GM21515 (cell line): ENCODE results near the gene SLC22A31.
"Not testable (repeated sequence)": the region's sequence is repeated elsewhere in the genome, so short reads cannot be mapped to it uniquely, and the experiment has no call there.

Experiments used
- ATAC-seq: cut with Tn5 transposase; IDR thresholded peaks from one replicate; pipeline ENCODE4 v1.9.1; 2021; ENCODE audit not compliant: unreplicated experiment

Gene SLC22A31

DNA sequence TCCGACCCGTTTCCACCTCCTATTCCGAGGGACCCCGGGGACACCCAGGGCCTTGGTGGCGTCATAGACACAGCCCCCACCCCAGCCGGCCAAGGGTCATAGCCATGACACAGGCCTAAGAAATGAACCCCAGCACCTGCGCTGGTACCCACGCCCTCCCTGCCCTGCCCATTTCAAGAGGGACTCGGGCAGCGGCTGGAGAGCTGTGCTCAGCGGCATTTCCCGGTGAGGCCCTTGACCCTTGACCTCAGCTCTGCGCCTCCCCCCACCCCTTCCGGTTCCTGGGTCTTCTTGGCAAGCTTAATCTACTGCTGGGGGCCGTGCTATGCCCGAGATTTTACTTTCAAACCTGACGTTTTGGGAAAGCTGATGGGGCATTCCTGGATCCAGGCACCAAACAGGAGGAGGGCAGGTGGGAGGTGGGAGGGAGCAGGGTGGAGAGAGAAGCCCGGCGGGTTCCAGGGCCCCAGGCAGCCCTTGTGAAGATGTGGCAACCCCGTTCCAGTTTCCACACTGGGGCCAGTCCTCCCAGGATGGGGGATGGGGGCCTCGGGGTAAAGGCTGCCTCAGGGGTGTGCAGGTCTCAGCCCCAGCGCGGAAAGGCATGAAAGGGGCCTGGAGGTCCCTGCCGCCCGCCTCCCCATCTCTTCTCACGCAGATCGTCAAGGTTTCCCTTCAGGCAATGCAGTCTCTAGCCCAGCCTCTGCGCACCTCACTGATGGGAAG lies at the start of gene SLC22A31:
SLC22A31 (minus strand) TSS at position 414 of the 726 bp plus-strand sequence; CDS start at position 378, 36 bp downstream.
- no peak for ATAC-seq

DNA sequence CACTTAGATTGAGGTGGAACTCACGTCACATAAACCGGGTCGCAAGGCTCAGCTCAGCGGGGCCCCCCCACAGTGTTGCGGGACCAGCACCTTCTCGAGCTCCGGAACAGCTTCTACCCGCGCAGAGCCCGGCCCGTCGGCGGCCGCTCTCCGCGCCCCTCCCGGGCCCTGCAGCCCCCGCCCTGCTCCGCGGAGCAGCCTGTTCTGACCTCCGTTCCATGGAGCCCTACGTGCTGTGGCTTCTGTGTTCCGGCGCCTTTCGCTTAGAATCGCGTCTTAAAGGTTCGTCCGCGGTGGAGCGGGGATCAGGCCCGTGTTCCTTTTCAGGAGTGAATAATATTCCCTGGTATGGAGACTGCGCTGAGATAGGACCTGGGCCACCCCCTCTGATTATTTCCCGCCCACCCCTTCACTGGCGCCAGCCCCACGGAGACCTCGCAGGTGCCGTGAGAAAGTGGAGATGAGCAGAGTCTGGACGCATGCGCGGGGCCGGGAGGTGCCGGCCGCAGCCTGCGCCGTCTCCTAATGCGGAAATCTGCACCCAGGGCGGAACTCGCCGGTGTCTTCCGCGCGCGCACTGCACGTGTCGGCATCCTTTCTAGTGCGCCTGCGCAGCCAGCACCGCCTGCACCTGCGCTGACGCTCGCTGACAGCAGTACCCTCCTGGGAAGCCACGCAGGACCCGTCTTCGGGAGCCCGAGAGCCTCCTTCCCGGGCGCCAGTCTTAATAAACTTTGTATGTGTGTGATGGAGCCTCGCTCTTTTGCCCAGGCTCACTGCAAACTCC lies 48.1 kb upstream of the SLC22A31 start:
- no peak for ATAC-seq

DNA sequence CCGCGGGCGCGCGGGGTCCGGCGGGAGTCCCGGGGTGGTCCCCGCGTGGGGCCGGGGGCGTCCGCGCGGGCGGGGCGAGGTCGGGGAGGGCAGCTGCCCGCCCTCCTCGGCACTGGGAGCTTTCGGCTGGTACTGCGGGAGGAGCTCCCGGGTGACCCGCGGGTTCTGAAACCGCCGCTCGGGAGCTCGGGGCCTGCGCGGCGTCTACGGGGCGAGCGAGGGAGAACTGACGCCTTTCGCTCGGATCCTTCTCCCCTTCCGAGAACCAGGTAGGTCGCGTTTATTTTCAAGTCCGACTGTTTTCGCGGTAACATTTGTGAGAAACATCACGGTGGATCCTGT lies 47.4 kb upstream of the SLC22A31 start:
- peak; percentile 20 for ATAC-seq

DNA sequence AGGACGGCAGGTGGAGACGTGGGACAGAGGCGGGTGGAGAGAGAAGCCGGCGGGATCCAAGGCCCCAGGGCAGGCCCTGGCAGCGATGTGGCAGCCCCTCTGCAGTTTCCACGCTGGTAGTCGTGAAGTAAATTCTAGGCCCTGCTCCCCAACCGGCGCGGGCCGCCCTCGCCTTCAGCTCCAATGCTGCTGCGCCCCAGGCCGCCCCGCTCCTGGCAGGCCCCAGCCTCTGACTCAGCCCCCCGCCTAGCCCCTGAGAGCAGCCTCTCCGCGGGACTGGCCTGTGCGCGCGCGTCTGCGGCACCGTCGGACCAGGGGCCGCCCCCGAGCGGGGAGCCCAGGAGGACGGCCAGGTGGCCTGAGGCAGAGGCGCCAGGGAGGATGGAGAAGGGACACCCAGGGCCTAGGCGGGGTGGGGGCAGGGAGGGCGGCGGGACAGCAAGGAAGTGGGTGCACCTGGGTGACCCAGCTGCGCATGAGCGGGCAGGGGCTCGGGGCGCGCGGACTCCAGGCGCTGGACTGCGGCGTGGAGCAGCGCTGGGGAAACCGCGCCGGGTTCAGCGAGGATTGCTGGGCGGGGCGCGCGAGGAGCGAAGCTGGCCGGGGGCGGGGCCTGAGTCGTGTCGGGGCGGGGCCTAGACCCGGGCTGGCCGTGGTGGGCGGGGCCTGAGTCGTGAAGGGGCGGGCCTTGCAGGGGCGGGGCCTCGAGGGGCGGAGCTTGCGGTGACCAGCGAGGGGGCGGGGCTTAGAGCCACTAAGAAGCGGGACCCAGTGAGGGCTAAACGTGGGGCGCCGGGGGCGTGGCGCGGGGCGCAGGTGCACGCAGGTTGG lies 46.8 kb upstream of the SLC22A31 start:
- peak; percentile 56 for ATAC-seq

DNA sequence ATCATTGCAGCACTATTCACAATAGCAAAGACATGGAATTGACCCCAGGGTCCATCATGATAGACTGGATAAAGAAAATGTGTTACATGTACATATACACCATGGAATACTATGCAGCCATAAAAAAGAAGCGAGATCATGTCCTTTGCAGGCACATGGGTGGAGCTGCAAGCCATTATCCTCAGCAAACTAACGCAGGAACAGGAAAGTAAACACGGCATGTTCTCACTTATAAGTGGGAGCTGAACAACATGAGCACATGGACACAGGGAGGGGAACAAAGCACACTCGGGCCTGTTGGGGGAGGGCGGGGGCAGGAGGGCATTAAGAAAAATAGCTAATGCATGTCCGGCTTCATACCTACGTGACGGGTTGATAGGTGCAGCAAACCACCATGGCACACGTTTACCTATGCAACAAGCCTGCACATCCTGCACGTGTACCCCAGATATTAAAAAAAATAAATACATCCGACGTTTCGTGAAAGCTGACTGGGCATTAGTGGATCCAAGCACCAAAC lies 46.1 kb upstream of the SLC22A31 start:
- ATAC-seq: no peak

DNA sequence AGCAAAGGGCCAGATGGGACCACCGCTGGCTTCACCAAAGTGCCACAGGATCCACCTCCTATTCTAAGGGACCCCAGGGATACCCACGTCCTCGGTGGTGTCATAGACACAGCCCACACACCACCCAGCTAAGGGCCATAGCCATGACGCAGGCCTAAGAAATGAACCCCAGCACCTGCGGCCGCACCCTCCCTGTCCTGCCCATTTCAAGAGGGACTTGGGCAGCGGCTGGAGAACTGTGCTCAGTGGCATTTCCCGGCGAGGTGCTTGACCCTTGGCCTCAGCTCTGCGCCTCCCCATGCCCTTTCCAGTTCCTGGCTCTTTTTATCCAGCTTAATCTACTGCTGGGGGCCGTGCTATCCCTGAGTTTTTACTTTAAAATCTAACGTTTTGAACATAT lies 44.4 kb upstream of the SLC22A31 start:
- no peak for ATAC-seq

DNA sequence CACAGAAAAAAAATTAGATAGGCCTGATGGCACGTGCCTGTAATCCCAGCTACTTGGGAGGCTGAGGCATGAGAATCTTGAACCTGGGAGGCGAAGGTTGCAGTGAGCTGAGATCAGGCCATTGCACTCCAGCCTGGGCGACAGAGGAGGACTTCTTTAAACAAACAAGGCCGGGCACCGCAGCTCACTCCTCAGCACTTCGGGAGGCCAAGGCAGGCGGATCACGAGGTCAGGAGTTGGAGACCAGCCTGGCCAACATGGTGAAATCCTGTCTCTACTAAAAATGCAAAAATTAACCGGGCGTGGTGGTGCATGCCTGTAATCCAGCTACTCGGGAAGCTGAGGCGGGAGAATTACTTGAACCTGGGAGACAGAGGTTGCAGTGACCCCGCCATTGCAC lies 43.9 kb upstream of the SLC22A31 start:
- ATAC-seq: not testable (repeated sequence)

DNA sequence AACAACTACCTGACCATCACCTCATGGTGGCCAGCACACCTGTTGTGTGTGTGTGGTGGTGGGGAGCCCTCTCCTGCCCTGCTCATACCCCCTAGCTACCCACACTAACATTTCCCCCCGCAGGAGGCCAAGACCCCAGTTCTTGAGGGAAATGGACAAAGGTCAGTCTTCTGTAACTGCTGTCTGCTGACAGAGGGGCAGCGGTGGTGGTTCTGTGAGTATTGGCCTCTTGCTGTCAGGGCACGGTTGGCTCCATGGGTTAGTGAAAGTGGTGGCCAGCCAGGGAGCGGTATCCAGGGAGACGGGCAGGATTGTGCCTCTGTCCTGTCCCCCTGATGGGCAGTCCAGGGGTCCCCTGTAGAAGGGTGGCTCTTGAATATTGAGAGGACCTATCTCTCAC lies 43.3 kb upstream of the SLC22A31 start:
- no peak for ATAC-seq

DNA sequence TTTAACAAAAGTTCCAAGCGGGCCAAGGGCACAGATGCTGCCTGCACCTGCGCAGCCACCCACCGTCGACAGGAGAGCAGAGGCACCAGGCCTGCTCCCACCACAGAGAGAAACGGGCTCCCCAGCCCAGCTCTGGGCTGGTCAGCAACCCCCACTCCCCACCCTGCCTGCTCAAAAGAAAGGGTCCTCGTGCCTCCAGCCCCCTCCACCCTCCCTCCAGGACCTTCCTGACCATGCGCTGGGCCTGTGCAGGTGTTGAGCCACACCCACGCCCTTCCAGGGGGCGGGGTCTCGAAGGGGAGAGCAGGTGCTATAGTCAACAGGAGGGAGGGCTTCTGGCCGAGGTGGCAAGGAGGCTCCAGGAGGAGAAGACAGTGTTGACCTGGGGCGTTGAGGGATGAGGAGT lies 42.5 kb upstream of the SLC22A31 start:
- no peak for ATAC-seq

DNA sequence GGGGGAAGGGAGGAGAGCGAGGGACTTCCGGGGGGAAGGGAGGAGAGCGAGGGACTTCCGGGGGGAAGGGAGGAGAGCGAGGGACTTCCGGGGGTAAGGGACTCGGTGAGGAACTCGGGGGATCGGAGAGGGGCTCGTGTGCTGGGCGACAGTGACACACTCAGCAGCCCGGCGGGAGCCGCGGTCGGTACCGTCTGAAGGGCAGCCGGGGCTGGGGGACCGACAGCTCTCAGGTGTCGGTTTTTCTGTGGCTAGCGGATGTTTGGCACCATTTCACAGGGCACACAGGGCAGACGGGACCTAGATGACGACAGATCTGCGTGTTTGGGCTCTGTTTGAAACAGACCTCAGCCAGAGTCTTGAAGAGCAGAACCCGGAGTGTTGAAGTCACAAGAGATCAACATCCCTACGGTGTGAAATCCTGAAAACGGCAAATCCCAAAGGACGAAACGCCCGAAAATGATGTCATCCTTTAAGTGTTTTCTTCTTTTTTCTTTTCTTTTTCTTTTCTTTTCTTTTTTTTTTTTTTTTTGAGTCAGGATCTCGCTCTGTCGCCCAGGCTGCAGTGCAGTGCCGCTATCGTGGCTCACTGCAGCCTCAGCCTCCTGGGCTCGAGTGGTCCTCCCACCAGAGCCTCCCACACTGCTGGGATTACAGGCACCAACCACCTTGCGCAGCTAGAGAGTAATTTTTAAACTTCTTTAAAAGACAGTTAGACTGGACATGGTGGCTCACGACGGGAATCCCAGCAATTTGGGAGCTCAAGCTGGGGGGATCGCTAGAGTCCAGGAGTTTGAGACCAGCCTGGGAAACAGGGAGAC lies 41.1 kb upstream of the SLC22A31 start:
- peak; percentile 62 for ATAC-seq

DNA sequence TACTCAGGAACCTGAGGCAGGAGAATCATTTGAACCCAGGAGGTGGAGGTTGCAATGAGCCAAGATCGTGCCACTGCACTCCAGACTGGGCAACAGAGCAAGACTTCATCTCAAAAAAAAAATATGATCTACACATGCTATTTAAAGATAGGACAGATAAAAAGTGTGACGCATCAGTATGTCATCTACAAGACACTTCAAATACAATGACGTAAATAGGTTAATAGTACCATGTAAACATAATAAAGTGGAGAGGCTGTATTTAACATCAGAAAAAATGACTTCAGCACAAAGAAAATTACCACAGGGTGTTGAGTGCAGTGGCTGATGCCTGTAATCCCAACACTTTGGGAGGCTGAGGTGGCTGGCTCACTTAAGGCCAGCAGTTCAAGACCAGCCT lies 37.4 kb upstream of the SLC22A31 start:
- no peak for ATAC-seq

DNA sequence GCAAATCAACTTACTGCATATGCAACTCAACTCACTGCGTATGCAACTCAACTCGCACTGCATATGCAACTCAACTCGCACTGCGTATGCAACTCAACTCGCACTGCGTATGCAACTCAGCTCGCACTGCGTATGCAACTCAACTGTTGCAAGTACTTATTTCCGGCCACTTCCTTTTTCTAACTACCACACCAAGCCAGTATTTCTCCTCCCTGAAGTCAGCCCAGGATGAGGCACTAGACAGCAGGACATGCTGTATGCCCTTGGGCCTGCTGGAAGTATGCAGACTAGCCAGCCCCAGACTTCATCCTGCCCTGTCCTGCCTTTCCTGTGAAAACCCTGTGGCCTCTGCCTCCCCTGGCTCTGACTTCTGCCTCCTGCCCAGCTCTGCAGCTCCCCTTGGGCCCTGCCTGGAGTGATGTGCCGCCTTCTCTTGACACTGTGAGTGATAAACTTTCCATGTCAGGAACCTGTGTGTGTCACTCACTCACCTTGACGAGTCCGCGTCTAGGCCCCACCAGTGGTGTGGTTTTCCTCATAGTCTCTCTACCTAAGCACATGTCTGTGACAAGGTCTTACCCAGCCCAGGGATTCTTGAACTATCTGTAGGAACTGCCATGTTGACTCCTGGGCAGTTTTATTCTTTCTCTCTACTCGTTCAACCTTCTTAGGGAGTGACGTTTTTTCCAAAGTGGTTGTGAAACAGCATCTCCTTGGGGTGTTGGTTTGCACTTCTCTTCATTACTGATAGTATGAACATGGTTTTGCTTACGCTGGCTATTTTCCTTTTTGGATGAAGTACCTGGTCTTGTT lies 33.5 kb upstream of the SLC22A31 start:
- ATAC-seq: no peak

DNA sequence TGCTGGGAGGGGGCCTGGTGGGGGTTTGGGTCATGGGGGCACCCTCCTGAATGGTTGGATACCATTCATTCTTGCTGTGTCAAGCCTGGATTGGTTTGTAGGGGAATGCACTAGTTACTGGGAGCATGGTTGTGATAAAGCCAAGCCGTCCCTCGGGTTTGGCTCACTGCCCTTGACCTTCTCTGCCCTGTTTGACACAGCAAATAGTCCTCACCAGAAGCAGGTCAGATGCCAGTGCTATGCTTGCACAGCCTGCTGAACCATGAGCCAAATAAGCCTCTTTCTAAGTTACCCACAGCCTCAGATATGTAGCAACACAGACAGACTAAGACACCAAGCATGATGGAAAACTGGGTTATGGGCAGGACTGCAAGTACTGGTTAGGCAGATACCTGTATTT lies 31.8 kb upstream of the SLC22A31 start:
- ATAC-seq: no peak

DNA sequence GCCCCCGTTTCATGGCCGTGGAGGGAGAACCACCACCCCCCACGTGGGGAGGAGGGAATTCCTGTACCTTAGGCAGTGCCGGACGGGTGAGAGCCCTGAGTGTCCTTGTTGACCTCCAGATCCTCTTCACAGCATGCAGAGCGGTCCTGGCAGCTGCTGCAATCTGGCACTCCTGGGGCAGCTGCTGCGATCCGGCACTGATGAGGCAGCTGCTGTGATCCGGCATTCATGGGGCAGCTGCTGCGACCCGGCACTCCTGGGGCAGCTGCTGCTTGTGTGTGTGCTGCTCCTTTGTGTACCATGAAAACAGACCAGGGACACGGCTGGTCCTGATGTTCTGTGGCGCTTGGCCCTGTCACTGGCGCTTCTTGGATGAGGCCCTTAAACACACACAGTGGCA lies 29.9 kb upstream of the SLC22A31 start:
- no peak for ATAC-seq

DNA sequence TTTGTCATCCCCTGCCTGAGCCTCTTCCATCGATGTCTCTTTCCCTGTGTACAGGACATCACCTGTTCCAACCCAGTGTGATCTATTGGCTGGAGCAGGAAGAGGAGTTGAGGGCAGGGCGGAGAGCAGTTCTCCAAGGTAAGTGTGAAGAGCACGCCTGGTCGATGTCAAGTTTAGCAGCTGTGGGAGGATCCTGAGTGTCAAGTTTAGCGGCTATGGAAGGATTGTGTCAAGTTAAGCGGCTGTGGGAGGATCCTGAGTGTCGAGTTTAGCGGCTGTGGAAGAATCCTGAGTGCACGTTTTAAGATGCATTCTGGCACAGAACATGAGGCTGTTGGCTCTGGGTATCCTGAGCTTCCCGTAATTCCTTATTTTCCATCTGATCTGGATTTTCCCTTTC lies 24.3 kb upstream of the SLC22A31 start:
- no peak for ATAC-seq

DNA sequence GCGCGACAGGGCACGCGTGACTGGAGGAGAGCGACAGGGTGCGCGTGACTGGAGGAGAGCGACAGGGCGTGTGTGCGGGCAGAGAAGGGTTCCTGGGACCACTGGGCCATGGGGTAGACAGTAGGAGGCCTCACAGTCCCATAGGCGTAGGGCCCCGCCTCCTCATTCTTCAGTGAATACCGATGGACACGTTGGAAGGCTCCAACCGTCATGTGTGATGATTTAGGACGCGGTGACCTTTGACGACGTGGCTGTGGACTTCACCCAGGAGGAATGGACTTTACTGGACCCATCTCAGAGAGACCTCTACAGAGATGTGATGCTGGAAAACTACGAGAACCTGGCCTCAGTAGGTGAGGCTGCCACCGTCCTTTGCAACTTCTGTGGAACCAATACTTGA lies 22.6 kb upstream of the SLC22A31 start:
- no peak for ATAC-seq

DNA sequence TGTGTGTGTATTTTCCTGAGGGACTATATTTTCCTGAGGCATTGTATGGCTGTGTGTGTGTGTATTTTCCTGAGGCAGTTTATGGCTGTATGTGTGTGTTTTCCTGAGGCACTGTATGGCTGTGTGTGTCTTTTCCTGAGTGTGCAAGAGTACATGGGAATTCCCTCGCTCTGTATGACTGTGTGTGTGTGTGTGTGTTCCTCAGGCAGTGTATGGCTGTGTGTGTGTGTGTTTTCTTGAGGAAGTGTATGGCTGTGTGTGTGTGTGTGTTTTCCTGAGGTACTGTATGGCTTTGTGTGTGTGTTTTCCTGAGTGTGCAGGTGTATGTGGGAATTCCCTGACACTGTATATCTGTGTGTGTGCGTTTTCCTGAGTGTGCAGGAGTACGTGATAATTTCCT lies 21.3 kb upstream of the SLC22A31 start:
- no peak for ATAC-seq

DNA sequence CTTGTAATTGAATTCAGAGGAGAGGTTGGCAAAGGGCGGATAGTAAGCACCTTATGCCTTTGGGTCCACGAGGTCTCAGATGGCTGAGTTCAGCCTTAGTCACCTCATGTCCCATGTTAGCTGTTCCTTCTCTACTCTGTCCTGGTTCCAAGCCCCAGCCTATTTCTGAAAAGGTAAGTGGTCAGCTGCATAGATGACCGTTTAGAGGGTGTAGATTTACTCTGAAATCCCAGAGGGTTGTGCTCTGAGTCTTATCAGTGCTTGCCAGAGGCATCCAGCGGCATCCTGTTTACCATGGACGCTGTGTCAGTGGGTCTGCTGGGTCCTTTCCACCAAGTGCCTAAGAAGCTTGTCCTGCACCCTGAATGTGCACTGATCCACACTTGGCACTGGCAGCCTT lies 19.0 kb upstream of the SLC22A31 start:
- ATAC-seq: no peak

DNA sequence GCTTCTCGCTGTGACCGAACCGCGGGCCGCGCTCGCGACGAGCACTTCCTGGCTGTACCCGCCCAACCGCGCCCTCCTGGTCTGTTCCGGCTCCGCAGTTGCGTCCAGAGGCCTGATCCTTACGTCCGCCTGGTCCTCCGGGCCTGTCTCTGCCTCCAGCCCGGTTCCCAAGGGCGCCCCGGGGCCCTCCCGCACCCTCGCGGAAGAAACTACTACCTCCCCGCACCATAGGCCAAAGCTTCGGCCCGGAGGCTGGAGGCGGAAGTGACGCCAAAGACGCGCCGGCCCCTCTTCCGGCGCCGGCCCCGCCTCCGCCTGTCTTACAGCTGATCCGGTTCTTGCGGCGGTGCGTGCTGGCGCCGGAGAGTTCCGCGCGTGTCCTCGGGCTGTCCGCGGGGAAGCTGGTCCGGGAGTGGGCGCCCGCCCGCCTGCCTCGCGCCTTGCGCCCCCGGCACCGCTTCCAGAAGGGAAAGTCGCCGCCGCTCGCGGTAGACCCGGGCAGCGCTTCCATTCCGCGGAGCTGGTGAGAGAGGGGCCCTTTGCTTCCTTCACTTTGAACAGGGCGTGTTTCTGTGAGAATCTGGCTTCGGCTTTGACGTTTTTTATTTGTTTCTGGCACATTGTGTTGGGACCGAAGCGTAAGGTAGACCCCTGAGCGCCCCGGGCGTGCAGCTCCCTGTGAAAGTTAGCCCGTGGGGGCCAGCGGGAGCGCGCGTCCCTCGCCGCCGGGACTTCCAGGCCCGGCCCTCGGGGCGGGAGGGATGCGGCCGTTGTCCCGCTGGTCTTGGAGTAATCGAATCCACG lies 17.3 kb upstream of the SLC22A31 start, which contains the start of gene ZNF778:
ZNF778 (plus strand) TSS at position 316 of the 804 bp plus-strand sequence. CDS start 3,425 bp downstream, outside the sequence.
- peak; percentile 71 for ATAC-seq
